ENCODE results near the gene CCKAR. TPM values are rescaled to one million over a fixed set of nuclear protein-coding genes. Genes with fewer than 3 reads are reported as not detected.

CCKAR gene
- total and polyA plus RNA-seq, 2 donors (not counting 3 experiments of a cell fraction or from before 2014, with no cell fraction given): not detected

DNA sequence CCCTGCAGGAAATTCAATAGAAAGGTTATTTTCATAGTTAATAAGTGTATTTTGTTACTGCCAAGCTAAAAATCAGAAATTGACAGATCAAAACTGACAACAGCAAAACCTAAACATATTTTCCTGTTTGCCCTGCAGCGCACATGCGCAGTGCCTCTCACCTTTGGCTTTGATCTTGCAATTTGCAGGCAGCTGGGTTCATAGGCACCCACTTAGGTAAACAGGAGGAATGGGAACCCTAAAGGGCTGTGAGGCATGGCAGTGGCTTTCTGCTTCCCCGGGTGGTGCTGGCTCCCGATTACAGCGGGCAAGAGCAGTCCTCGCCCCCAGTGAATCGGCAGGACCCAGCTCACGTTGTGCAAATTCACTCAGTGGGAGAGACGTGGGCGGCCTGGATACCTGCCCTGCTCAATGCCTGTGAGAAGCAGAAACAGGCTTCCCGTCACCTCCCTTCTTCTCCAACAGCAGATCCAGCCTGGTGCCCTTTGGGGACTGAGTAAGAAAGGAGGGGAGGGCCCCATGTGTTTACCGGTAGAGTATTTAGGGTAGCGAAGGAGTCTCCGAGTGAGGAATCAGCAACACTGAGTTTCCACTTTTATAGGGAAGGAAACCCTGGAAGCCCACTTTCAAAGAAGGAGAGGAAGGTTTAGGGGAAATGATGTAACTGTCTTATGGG, 25.7 kb downstream of the CCKAR start:
- Histone ChIP-seq H3K9ac (replicated peaks; ENCODE audit: extremely low read depth, insufficient read depth, low read length) (no peak overlapping the region), H3K9me3 (replicated peaks; ENCODE audit: control insufficient read depth, insufficient read depth, low read length) (no peaks in the 10 kb centered on the region), H3K36me3 (ENCODE audit: control insufficient read depth in 2 of 2, extremely low read depth in 1 of 2, insufficient read depth in 2 of 2, low read length in 2 of 2) (no peaks in the 10 kb centered on the region), H3K79me2 (ENCODE audit: control insufficient read depth, insufficient read depth, low read length) (no peaks in the 10 kb centered on the region), H3K4me1 (ENCODE audit: control insufficient read depth, extremely low read depth, insufficient read depth, low read length) (no peaks in the 10 kb centered on the region), H4K20me1 (replicated peaks; ENCODE audit: control insufficient read depth, extremely low read depth, insufficient read depth, low read length) (no peaks in the 10 kb centered on the region), H3K9me1 (replicated peaks; ENCODE audit: control insufficient read depth, extremely low read depth, insufficient read depth, low read length) (no peaks in the 10 kb centered on the region), H2AFZ (ENCODE audit: low read depth, low read length) (no peak overlapping the region), H3K27ac (ENCODE audit: insufficient read depth, low read depth, low read length) (no peak overlapping the region), H3K27me3 (ENCODE audit: control insufficient read depth in 2 of 2, insufficient read depth in 2 of 2, low read length in 2 of 2) (peaks cover 3 to 8% of the 10 kb centered on the region in 2 experiments), H3K4me2 (ENCODE audit: insufficient read depth, low read length) (no peak overlapping the region), H3K4me3 (replicated peaks in 1 of 3; ENCODE audit: insufficient read depth in 1 of 3, low read depth in 1 of 3, low read length in 3 of 3) (no peak overlapping the region)
- CTCF ChIA-PET: interaction anchor here (0.7 kb wide), 1 partner anchor 256 kb away, joined by 3 read pairs; no protein-coding TSS in a partner anchor
- TF ChIP-seq, protein P1, sequence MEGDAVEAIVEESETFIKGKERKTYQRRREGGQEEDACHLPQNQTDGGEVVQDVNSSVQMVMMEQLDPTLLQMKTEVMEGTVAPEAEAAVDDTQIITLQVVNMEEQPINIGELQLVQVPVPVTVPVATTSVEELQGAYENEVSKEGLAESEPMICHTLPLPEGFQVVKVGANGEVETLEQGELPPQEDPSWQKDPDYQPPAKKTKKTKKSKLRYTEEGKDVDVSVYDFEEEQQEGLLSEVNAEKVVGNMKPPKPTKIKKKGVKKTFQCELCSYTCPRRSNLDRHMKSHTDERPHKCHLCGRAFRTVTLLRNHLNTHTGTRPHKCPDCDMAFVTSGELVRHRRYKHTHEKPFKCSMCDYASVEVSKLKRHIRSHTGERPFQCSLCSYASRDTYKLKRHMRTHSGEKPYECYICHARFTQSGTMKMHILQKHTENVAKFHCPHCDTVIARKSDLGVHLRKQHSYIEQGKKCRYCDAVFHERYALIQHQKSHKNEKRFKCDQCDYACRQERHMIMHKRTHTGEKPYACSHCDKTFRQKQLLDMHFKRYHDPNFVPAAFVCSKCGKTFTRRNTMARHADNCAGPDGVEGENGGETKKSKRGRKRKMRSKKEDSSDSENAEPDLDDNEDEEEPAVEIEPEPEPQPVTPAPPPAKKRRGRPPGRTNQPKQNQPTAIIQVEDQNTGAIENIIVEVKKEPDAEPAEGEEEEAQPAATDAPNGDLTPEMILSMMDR (IDR thresholded peaks at IDR 0.05; ENCODE audit: extremely low read depth in 1 of 2, insufficient read depth in 1 of 2, low read depth in 1 of 2, low read length in 2 of 2): no peak
- TF ChIP-seq FOS (IDR thresholded peaks at IDR 0.05; ENCODE audit: borderline replicate concordance, insufficient read depth, low read length) (no peak), JUN (IDR thresholded peaks at IDR 0.05; ENCODE audit: borderline replicate concordance, insufficient read depth, insufficient read length, low read depth) (no peak), GATA2 (IDR thresholded peaks at IDR 0.05; ENCODE audit: insufficient read depth, insufficient read length, low read depth, low read length) (no peak), EZH2 (IDR thresholded peaks at IDR 0.05; ENCODE audit: borderline replicate concordance, low read depth, low read length, severe bottlenecking) (no peak), POLR2AphosphoS5 (IDR thresholded peaks at IDR 0.05; ENCODE audit: insufficient read depth, low read depth, low read length) (no peak), MYC (IDR thresholded peaks at IDR 0.05; ENCODE audit: low read depth, low read length) (no peak), POLR2A (IDR thresholded peaks at IDR 0.05; ENCODE audit: low read depth, low read length) (no peak)
- TF ChIP-seq, protein P2, sequence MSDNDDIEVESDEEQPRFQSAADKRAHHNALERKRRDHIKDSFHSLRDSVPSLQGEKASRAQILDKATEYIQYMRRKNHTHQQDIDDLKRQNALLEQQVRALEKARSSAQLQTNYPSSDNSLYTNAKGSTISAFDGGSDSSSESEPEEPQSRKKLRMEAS (IDR thresholded peaks at IDR 0.05; ENCODE audit: insufficient read depth, insufficient read length): no peak
- no peak for FAIRE-seq
- dilution Hi-C loops (cut with MboI; ENCODE audit: extremely low pct_ligation_motif_present, low sequenced_read_pairs) (no loop called here), intact Hi-C loops (cut with micrococcal nuclease) (no loop called here)
- no TSS peak for BruUV-seq (replicated peaks)
- no peak for DNase-seq (ENCODE audit: low read depth, low spot score)
- POLR2A ChIA-PET: no interaction called here
